ACHN (cell line): Measurements from ENCODE around the gene DUSP28.

ENCODE experiments used
- DNase-seq: peaks from one replicate; pipeline ENCODE4 v3.0.0-alpha.2; 2015
- in situ Hi-C: cut with HindIII; loops from 2 replicates; pipeline ENCODE4 v1.10.0; 2017; ENCODE audit warnings: low sequenced_read_pairs, low pct_ligation_motif_present, low pct_unique_long_range_greater_than_20kb

DUSP28 gene

GRCh38 chr2:240604939-240605716, 45.0 kb downstream of the DUSP28 start:
- no peak for DNase-seq
- in situ Hi-C loops: no loop called here

GRCh38 chr2:240605867-240606743, 45.9 kb downstream of the DUSP28 start:
- in situ Hi-C loops: no loop called here
- DNase-seq: no peak

GRCh38 chr2:240611601-240612210, 51.5 kb downstream of the DUSP28 start:
- in situ Hi-C loops: no loop called here
- DNase-seq: no peak
